Breast epithelium (tissue), 4 donors: ENCODE data around the gene TSPAN1. TPM values are rescaled to one million over a fixed set of nuclear protein-coding genes. Genes with fewer than 3 reads are reported as not detected.
A peak's percentile ranks its signal among the peaks of the same experiment; 100 is the strongest.

Experiments used
- DNase-seq, 2 donors: peaks; one replicate each; pipeline ENCODE4 v3.0.0-alpha.2; 2019; ENCODE audit warnings: low spot score in 2 of 2
- H3K27ac ChIP-seq, 2 donors: fragments of 200-600 bp; sonication (generic) in 1 of 2; one replicate each; pipeline ENCODE4 v1.5.1; 2016 to 2019; ENCODE audit warnings: mild to moderate bottlenecking in 1 of 2
- H3K27me3 ChIP-seq, 2 donors: fragments of 200-600 bp; sonication (generic) in 1 of 2; one replicate each; pipeline versions ENCODE4 v1.5.1 to v1.6.0; 2017 to 2019; ENCODE audit warnings: control low read depth in 1 of 2, mild to moderate bottlenecking in 1 of 2
- H3K36me3 ChIP-seq: fragments of 200-600 bp; one replicate; pipeline ENCODE4 v1.5.1; 2019
- H3K4me1 ChIP-seq, 2 donors: fragments of 200-600 bp; sonication (generic); one replicate each; pipeline ENCODE4 v1.5.1; 2016 to 2019; ENCODE audit warnings: control low read depth in 1 of 2
- H3K4me3 ChIP-seq, 3 donors: fragments of 200-600 bp; sonication (generic); 1 replicate in 2 of 3; 2 replicates in 1 of 3; pipeline ENCODE4 v1.5.1; 2016 to 2019; ENCODE audit warnings: mild to moderate bottlenecking in 3 of 3, moderate library complexity in 2 of 3
- H3K9me3 ChIP-seq, 2 donors: fragments of 200-600 bp; sonication (generic) in 1 of 2; one replicate each; pipeline ENCODE4 v1.5.1; 2016 to 2019; ENCODE audit warnings: control low read depth in 1 of 2
- POLR2A ChIP-seq: fragments of 450-650 bp; IDR thresholded peaks from one replicate; pipeline ENCODE4 v1.6.1; 2016; ENCODE audit warnings: antibody characterized with exemption, mild to moderate bottlenecking, moderate library complexity
- POLR2AphosphoS5 ChIP-seq, 3 donors: sonication (generic); formaldehyde crosslinking; IDR thresholded peaks; one replicate each; pipeline ENCODE4 v1.6.1; 2017; ENCODE audit warnings: antibody characterized with exemption in 3 of 3
- intact Hi-C: fragments of 100-400 bp; cut with DNase I; formaldehyde crosslinking; loops from one replicate; pipeline ENCODE4 v1.15.1; 2023; ENCODE audit warnings: low total_unique reads
- total RNA-seq, 3 donors: library from RNA; depleted of rRNA; stranded (reverse); fragments of >200 nt; gene quantifications; one replicate each; pipeline ENCODE4 v1.1.0, GENCODE V29; 2016
- TF ChIP-seq, protein P1 (sequence below), 3 donors: fragments of 450-650 bp; IDR thresholded peaks; one replicate each; pipeline ENCODE4 v1.5.1; 2016 to 2017; ENCODE audit warnings: antibody characterized with exemption in 3 of 3, mild to moderate bottlenecking in 3 of 3, moderate library complexity in 3 of 3

Gene TSPAN1
- total RNA-seq, 3 donors from 2014 or later: 0.48 to 26.2 (median 8.9) TPM

- no peak for DNase-seq
- intact Hi-C loops: no loop called here
- TF ChIP-seq, protein P1, sequence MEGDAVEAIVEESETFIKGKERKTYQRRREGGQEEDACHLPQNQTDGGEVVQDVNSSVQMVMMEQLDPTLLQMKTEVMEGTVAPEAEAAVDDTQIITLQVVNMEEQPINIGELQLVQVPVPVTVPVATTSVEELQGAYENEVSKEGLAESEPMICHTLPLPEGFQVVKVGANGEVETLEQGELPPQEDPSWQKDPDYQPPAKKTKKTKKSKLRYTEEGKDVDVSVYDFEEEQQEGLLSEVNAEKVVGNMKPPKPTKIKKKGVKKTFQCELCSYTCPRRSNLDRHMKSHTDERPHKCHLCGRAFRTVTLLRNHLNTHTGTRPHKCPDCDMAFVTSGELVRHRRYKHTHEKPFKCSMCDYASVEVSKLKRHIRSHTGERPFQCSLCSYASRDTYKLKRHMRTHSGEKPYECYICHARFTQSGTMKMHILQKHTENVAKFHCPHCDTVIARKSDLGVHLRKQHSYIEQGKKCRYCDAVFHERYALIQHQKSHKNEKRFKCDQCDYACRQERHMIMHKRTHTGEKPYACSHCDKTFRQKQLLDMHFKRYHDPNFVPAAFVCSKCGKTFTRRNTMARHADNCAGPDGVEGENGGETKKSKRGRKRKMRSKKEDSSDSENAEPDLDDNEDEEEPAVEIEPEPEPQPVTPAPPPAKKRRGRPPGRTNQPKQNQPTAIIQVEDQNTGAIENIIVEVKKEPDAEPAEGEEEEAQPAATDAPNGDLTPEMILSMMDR (IDR thresholded peaks at IDR 0.05): no peak
- TF ChIP-seq POLR2A (no peak), POLR2AphosphoS5 (IDR thresholded peaks at IDR 0.05) (no peak)
- Histone ChIP-seq H3K27ac (peak overlapping the region; percentile 8 to 25), H3K27me3 (no peaks in the 10 kb centered on the region), H3K4me3 (no peak overlapping the region), H3K9me3 (no peaks in the 10 kb centered on the region), H3K4me1 (peaks cover 0 to under 1% of the 10 kb centered on the region in 2 donors), H3K36me3 (no peaks in the 10 kb centered on the region)
These were observed 15.7 kb downstream of the TSPAN1 start for GRCh38 chr1:46190539-46190938.

GRCh38 chr1:46191033-46191701, 16.3 kb downstream of the TSPAN1 start:
- intact Hi-C loops: no loop called here
- peak overlapping the region; percentile 8 to 25 for H3K27ac ChIP-seq
- TF ChIP-seq POLR2AphosphoS5 (IDR thresholded peaks at IDR 0.05): no peak
- TF ChIP-seq, protein P1 (IDR thresholded peaks at IDR 0.05): no peak
- TF ChIP-seq POLR2A: no peak
- H3K9me3 ChIP-seq: no peaks in the 10 kb centered on the region
- no peak for DNase-seq
- no peak overlapping the region for H3K4me3 ChIP-seq
- H3K36me3 ChIP-seq: no peaks in the 10 kb centered on the region
- no peaks in the 10 kb centered on the region for H3K27me3 ChIP-seq
- H3K4me1 ChIP-seq: no peaks in the 10 kb centered on the region

- no peak for TF ChIP-seq POLR2A
- TF ChIP-seq POLR2AphosphoS5 (IDR thresholded peaks at IDR 0.05): no peak
- TF ChIP-seq, protein P1 (IDR thresholded peaks at IDR 0.05): no peak
- H3K36me3 ChIP-seq: no peaks in the 10 kb centered on the region
- intact Hi-C loops: no loop called here
- peaks cover 0 to 6% of the 10 kb centered on the region in 2 donors for H3K4me1 ChIP-seq
- no peaks in the 10 kb centered on the region for H3K27me3 ChIP-seq
- DNase-seq: no peak
- H3K9me3 ChIP-seq: no peaks in the 10 kb centered on the region
- no peak overlapping the region for H3K27ac ChIP-seq
- H3K4me3 ChIP-seq: no peak overlapping the region
These were observed 17.3 kb downstream of the TSPAN1 start for GRCh38 chr1:46192171-46192570.

DNA sequence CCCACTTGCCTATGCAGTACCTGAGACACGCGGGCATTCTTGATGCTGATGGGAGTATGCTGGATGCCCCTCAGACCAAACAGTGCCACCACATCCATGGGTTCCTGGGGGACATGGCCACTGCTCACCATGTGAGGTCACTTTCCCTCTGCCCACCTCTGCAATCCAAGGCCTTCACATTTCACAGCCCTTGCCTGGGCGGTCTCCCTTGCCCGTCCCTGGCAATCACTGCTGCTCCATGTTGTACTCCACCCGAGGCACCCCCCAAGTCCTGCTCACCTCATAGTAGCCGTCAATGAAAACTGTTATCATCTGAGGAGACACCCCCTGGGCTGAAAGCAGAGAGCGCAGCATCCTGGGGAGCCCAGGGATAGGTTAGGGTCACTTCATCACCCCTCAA, 18.4 kb downstream of the TSPAN1 start:
- no peaks in the 10 kb centered on the region for H3K36me3 ChIP-seq
- intact Hi-C loops: no loop called here
- no peaks in the 10 kb centered on the region for H3K27me3 ChIP-seq
- H3K9me3 ChIP-seq: no peaks in the 10 kb centered on the region
- no peak overlapping the region for H3K27ac ChIP-seq
- DNase-seq: no peak
- TF ChIP-seq, protein P1 (IDR thresholded peaks at IDR 0.05): no peak
- TF ChIP-seq POLR2AphosphoS5 (IDR thresholded peaks at IDR 0.05) (no peak), POLR2A (no peak)
- H3K4me3 ChIP-seq: no peak overlapping the region
- H3K4me1 ChIP-seq: peaks cover 0 to 12% of the 10 kb centered on the region in 2 donors

GRCh38 chr1:46193984-46194570, 19.2 kb downstream of the TSPAN1 start:
- no peak overlapping the region for H3K27ac ChIP-seq
- H3K36me3 ChIP-seq: no peaks in the 10 kb centered on the region
- no peaks in the 10 kb centered on the region for H3K27me3 ChIP-seq
- H3K9me3 ChIP-seq: no peaks in the 10 kb centered on the region
- intact Hi-C loops: no loop called here
- DNase-seq: no peak
- H3K4me3 ChIP-seq: no peak overlapping the region
- no peak for TF ChIP-seq POLR2A
- TF ChIP-seq, protein P1 (IDR thresholded peaks at IDR 0.05): no peak
- no peak for TF ChIP-seq POLR2AphosphoS5 (IDR thresholded peaks at IDR 0.05)
- H3K4me1 ChIP-seq: peaks cover 0 to 12% of the 10 kb centered on the region in 2 donors
